ENCODE measurements around the gene VSIG2.

Gene VSIG2

GRCh38 chr11:124748481-124749343 lies 3.3 kb downstream of the VSIG2 start:
- DNase-seq (ENCODE audit: low spot score): peak; percentile 96

GRCh38 chr11:124748100-124748418 lies 4.0 kb downstream of the VSIG2 start:
- DNase-seq (ENCODE audit: low spot score): no peak

GRCh38 chr11:124747406-124748099 lies 4.5 kb downstream of the VSIG2 start:
- no peak for DNase-seq (ENCODE audit: low spot score)

GRCh38 chr11:124746621-124747243 lies 5.3 kb downstream of the VSIG2 start:
- DNase-seq (ENCODE audit: low spot score): no peak

- no peak for DNase-seq (ENCODE audit: low spot score)
These were observed 6.0 kb downstream of the VSIG2 start for GRCh38 chr11:124745835-124746620.

GRCh38 chr11:124745270-124745834 lies 6.7 kb downstream of the VSIG2 start:
- DNase-seq (ENCODE audit: low spot score): no peak

- DNase-seq (ENCODE audit: low spot score): no peak
These were observed 9.0 kb downstream of the VSIG2 start for GRCh38 chr11:124743050-124743449.

- DNase-seq (ENCODE audit: low spot score): no peak
These were observed 9.5 kb downstream of the VSIG2 start for GRCh38 chr11:124742555-124742954.

- DNase-seq (ENCODE audit: low spot score): no peak
These were observed 11.7 kb downstream of the VSIG2 start for GRCh38 chr11:124740277-124740882.

- DNase-seq (ENCODE audit: low spot score): peak; percentile 86
These were observed 12.4 kb downstream of the VSIG2 start, which contains the start of gene NRGN for GRCh38 chr11:124739479-124740276. Gene NRGN, plus strand, starts transcription at chr11:124739942. Its CDS starts 143 bp downstream, at chr11:124740085.

GRCh38 chr11:124738713-124739478 lies 13.2 kb downstream of the VSIG2 start:
- DNase-seq (ENCODE audit: low spot score): no peak

- no peak for DNase-seq (ENCODE audit: low spot score)
These were observed 14.3 kb downstream of the VSIG2 start for GRCh38 chr11:124737638-124738305.

GRCh38 chr11:124736736-124737135 lies 15.3 kb downstream of the VSIG2 start:
- no peak for DNase-seq (ENCODE audit: low spot score)

- DNase-seq (ENCODE audit: low spot score): no peak
These were observed 19.8 kb downstream of the VSIG2 start for GRCh38 chr11:124732230-124732629.

GRCh38 chr11:124729571-124729970 lies 22.5 kb downstream of the VSIG2 start:
- no peak for DNase-seq (ENCODE audit: low spot score)

GRCh38 chr11:124728134-124728533 lies 23.9 kb downstream of the VSIG2 start:
- no peak for DNase-seq (ENCODE audit: low spot score)

- DNase-seq (ENCODE audit: low spot score): no peak
These were observed 24.6 kb downstream of the VSIG2 start for GRCh38 chr11:124727474-124727873.

GRCh38 chr11:124725719-124726105 lies 26.3 kb downstream of the VSIG2 start:
- peak; percentile 83 for DNase-seq (ENCODE audit: low spot score)
